T-helper 2 cell (primary cell): Measurements from ENCODE around the gene NLRC3.
"Not testable (repeated sequence)": the region's sequence is repeated elsewhere in the genome, so short reads cannot be mapped to it uniquely, and the experiment has no call there.

ENCODE experiments used
- DNase-seq, 5 experiments: peaks; one replicate each; pipeline versions ENCODE4 v3.0.0 to v3.0.0-alpha.2; 2012 to 2022

The NLRC3 gene

DNA sequence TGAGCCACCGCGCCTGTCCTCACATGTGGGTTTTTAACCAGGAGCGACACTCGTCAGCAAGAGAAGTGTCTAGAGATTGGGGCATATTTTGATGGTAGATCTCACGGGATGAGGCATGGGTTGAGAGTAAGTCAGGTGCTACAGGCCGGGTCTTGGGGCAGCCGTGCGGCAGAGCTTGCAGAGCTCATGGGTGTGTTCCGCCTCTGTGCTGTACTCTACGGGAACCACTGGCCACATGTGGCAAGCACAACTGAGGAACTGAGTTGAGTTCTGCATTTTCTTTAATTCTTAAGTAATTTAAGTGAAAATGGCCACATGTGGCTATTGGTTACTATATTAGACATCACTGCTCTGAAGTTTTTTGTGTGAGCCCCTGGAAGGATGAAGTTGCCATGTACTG, 66.8 kb downstream of the NLRC3 start:
- no peak for DNase-seq

GRCh38 chr16:3509470-3509928, 67.7 kb downstream of the NLRC3 start:
- peak in 4 of 5 experiments; percentile 43 to 95 (median 60) for DNase-seq

DNA sequence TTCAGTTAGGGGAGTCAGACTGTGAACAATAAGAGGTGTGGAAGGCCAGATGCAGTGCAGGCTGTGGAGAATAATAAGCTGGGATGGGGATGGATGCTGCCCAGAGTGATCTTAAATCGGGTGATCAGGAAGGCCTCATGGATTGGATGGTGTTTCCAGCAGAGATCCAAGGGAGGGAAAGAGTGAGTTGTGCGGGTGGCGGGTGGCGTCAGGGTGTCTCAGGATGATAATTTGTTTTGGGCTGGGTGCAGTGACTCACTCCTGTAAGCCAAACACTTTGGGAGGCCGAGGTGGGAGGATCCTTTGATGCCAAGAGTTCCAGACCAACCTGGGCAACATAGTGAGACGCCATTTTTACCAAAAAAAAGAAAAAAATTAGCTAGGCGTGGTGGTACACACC, 68.5 kb downstream of the NLRC3 start:
- DNase-seq = no peak

GRCh38 chr16:3503523-3503922, 73.7 kb downstream of the NLRC3 start:
- DNase-seq = peak in 2 of 5 experiments; percentile 53 to 88

GRCh38 chr16:3501783-3502400, 75.3 kb downstream of the NLRC3 start:
- no peak for DNase-seq

GRCh38 chr16:3501412-3501761, 75.8 kb downstream of the NLRC3 start:
- DNase-seq = not testable (repeated sequence)

DNA sequence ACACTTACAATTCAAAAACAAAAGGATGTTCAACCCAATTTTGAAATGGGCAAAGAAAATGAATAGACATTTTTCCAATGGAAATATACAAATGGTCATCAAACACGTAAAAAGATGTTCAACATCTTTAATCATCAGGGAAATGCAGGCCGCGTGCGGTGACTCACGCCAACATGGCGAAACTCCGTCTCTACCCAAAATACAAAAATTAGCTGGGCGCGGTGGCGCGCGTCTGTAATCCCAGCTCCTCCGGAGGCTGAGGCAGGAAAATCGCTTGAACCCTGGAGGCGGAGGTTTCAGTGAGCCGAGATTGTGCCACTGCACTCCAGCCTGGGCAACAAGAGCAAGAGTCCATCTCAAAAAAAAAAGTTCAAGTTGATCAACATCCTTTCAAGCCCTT, 78.2 kb downstream of the NLRC3 start:
- DNase-seq = no peak

DNA sequence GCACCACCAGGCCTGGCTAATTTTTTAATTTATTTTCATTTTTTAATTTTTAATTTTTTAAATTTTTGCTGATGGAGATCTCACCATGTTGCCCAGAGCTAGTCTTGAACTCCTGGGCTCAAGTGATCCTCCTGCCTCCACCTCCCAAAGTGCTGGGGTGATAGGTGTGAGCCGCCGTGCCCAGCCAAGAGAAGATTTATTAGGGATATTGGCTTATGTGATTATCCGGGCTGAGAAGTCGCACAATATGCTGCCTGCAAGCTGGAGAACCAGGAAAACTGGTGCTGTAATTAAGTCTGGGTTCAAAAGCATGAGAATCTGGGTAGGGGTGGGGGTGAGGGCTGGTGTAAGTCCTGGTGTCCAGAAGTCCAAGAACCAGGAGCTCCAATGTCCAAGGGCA, 79.4 kb downstream of the NLRC3 start:
- DNase-seq = no peak

- DNase-seq = no peak
Observed at GRCh38 chr16:3496386-3496785, 80.8 kb downstream of the NLRC3 start.

DNA sequence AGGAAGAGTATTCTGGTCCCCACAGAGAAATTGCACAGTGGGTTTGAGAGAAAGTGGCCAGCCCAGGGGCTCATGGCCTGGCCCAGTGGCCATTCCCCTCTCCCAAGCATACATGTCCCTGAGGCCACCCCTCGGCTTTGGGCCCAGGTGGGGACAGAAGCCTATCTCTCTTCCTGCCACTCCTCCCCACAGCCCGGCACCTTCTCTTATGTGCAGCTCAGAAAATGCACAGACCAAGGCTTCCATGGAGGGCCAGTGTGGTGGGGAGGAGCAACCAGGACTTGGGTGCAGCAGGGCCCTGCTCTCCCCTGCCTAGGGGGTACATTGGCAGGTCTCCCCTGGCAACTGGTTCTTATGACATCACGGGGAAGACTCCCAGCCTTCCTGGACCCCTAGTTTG, 82.0 kb downstream of the NLRC3 start, which contains the start of gene C16orf90:
Gene C16orf90, minus strand, starts transcription at position 314 of the 400 bp plus-strand sequence. Its CDS starts 68 bp downstream, at position 246.
- DNase-seq = no peak

DNA sequence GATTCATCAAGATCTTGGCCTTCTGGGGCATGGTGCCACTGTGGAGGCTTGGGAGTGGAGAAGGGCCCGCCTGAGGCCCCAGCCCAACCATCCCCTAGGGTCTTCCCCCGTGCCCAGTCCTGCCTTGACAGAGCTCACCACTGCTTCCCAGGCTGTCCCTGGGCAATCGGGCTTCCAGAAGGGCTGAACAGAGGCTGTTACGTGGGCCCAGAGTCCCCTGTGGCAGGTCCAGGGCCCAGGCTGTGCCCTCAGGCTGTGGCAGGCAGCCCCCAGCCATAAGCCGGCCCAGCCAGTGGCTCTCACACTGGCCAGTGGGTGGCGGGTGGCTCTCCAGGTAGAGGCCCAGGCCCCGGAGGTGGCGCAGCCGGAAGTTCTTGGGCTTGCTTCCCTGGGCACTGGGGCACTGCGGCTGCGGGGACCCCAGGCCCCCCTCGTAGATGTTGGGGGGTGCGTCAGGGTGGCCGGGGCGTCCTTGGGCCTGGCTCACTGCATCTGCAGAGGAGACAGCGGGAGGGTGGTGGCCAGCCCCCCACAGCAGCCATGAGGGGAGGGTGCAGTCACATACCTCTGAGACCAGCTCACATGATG, 82.7 kb downstream of the NLRC3 start:
- DNase-seq = no peak

- DNase-seq = no peak
Observed at GRCh38 chr16:3492356-3492755, 84.8 kb downstream of the NLRC3 start.

- DNase-seq = no peak
Observed at GRCh38 chr16:3490911-3491629, 86.1 kb downstream of the NLRC3 start.
